GM18907 (cell line): Measurements from ENCODE around the gene TNFRSF13B.
A peak's percentile ranks its signal among the peaks of the same experiment; 100 is the strongest.
"Not testable (repeated sequence)": the region's sequence is repeated elsewhere in the genome, so short reads cannot be mapped to it uniquely, and the experiment has no call there.

Experiments
- ATAC-seq: cut with Tn5 transposase; IDR thresholded peaks from one replicate; pipeline ENCODE4 v1.9.1; 2021; ENCODE audit warnings: mild to moderate bottlenecking, moderate library complexity; ENCODE audit not compliant: unreplicated experiment

The TNFRSF13B gene

GRCh38 chr17:16987830-16988601 is 16.1 kb upstream of the TNFRSF13B start:
- peak; percentile 77 for ATAC-seq

- no peak for ATAC-seq
Measured at GRCh38 chr17:16987066-16987829, 15.3 kb upstream of the TNFRSF13B start.

GRCh38 chr17:16986391-16986790 is 14.5 kb upstream of the TNFRSF13B start:
- ATAC-seq, result no peak

DNA sequence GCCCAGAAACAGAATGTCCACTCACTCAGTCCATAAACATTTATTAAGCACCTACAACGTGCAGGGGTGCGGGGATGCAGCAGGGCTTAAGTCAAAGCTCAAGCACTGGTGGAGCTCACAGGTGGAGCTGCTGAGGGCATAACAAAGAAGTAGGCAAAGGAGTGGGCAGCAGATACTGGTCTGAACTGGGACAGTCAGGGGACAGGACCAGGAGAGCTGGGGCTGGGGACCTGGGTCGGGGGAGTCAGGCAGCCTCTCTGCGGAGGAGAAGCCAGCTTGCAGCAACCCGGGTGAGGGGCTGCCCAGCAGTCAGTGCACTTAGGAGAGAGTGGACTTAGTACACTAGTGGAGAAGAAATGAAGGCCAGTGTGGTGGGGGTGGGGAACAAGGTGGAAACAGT is 10.0 kb upstream of the TNFRSF13B start:
- ATAC-seq, result no peak

- peak; percentile 56 for ATAC-seq
Measured at GRCh38 chr17:16980813-16981731, 9.2 kb upstream of the TNFRSF13B start.

DNA sequence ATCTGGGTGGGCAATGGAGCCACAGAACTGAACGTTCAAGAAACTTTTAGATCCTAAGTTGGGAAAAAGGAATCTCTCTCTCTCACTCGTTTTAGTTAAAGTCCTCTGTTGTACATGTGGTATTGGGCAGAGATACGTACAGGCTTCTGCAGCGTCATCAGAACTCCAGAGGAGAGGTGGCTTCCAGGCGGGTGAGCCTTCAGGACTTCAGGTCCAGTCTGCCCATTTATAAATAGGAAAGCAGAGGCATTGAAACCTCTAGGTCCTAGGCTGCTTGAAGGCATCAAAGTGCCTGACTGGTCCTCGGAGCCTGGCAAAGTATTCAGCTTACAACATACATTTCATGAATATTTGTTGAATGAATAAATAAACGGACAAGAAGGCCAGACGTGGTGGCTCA is 8.1 kb upstream of the TNFRSF13B start:
- ATAC-seq, result no peak

DNA sequence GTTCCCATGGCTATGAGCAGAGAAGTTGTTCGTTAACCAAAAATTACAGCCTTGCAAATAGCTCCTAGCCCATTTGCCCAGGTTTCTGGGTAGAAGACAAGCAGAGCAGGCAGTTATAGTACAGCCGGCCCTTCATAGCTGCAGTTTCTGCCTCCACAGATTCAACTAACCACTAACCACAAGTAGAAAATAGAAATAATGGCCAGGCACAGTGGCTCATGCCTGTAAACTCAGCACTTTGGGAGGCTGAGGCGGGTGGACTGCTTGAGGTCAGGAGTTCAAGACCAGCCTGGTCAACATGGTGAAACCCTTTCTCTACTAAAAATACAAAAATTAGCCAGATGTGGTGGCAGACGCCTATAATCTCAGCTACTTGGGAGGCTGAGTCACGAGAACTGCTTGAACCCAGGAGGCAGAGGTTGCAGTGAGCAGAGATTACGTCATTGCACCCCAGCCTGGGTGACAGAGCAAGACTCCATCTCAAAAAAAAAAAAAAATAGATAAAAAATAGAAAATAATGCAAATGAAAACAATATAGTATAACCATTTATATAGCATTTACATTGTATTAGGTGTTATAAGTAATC is 7.4 kb upstream of the TNFRSF13B start:
- not testable (repeated sequence) for ATAC-seq

- ATAC-seq, result no peak
Measured at GRCh38 chr17:16977932-16978331, 6.0 kb upstream of the TNFRSF13B start.

- no peak for ATAC-seq
Measured at GRCh38 chr17:16976725-16977550, 5.0 kb upstream of the TNFRSF13B start.

GRCh38 chr17:16975744-16976625 is 4.1 kb upstream of the TNFRSF13B start:
- no peak for ATAC-seq

DNA sequence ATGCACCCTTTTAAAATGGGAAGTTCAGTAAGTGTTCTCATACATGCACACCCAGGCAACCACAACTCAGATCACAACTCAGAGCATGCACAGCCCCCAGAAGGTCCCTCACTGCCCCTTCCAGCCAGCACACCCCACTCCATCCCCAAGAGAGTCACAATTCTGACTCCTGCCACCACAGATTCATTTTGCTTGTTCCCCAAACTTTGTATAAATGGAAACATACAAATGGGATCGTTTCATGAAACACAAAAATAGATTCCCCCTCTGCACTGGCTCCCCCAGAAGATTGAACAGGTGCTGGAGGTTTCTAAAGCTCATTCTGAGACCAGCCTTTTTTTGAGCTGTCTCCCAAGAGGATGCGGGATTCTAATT is 3.3 kb upstream of the TNFRSF13B start:
- no peak for ATAC-seq

- ATAC-seq, result no peak
Measured at GRCh38 chr17:16974569-16975276, 2.8 kb upstream of the TNFRSF13B start.

GRCh38 chr17:16973760-16974540 is 2.0 kb upstream of the TNFRSF13B start:
- peak; percentile 32 for ATAC-seq

- ATAC-seq, result not testable (repeated sequence)
Measured at GRCh38 chr17:16973043-16973442, 1.1 kb upstream of the TNFRSF13B start.

DNA sequence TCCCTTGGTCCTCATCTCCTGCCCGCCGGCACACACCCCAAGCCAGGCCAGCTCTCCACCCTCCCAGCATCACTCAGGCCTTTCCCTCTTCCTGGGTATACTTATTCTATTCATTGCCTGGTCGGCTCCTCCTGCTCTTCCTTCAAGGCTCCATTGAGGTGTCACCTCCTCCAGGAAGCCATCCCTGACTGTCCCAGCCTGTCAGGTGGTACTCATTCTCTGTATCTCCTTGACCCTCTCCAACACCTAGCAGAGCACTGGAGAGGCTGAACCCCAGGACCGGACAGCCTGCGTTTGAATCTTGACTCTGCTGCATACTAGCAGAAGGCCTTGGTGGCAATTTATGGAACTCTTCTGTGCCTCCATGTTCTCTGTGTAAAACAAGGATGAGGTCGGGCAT is 428 bp upstream of the TNFRSF13B start:
- ATAC-seq, result no peak

DNA sequence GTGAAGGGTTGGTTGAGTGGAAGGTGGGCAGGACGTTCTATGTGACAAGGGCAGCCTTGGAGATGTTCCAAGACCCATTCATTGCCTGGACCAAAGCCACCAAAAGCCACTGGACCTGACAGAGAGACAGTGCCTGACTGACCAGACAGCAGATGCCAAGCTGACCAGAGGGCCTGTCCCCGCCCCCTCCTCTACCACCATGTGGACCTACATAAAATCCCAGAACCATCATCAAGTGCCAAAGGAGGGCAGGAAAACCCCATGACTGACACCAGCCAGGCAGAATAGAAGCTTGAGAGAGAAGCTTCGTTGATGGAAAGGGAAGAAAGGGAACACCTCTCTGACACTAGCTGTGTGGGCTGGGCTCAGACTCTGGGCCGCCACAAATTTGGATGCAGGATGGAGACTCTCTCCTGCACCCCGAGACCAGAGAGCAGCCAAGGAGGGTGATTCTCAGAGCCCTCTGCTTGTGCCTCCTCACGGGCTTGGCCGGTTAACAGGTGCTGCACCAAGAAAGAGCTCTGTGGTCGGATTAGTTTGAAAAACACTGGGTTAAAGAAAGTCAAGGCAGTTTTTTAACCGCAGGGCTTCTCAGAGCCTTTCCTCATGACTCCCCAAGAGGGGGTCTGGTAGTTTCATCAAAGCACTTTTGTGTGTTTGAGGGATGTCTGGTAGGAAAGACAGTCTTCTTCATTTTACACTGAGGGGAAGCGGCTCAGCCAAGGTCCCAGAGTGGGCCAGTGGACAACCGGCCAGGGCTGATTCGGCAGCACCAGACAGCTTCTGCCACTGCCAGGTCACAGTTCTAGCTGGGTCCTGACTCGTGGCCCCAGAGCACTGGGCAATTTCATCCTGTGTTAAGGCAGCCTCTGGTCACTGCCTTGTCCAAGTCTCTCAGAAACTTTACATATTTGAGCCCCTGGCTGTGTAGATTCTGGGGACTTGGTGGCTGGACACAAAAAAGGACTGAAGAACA is 1.7 kb downstream of the TNFRSF13B start:
- ATAC-seq, result peak; percentile 32
